ENCODE measurements around the gene EIF4G3.

The EIF4G3 gene

GRCh38 chr1:21124846-21125245 lies 51.9 kb downstream of the EIF4G3 start:
- ChIA-PET CTCF (interaction anchor here (0.9 to 1.8 kb wide), 4 partner anchors 9 to 138 kb away, joined by 3 to 4 read pairs (median 3); no protein-coding TSS in a partner anchor), POLR2A (interaction anchor here (0.6 kb wide), 2 partner anchors 31 to 194 kb away, joined by 4 read pairs; no protein-coding TSS in a partner anchor)
- WGBS (ENCODE audit: insufficient coverage): no CpG with 5 or more reads among the region's 1 CpG
- H3K36me3 ChIP-seq (ENCODE audit: control insufficient read depth in 4 of 4, insufficient read depth in 4 of 4, low read length in 3 of 4): peaks cover 0 to 5% (median 3%) of the 10 kb centered on the region in 4 experiments
- no peaks in the 10 kb centered on the region for H3K27me3 ChIP-seq (replicated peaks in 2 of 5; ENCODE audit: control insufficient read depth in 4 of 5, insufficient read depth in 5 of 5, low read length in 4 of 5)
- peak in 2 of 3 donors; percentile 41 to 61 for DNase-seq
- no peak overlapping the region for H3K4me3 ChIP-seq (ENCODE audit: control insufficient read depth in 1 of 7, extremely low read depth in 1 of 7, insufficient read depth in 4 of 7, low read depth in 2 of 7, low read length in 6 of 7)
- H3K4me1 ChIP-seq (ENCODE audit: control extremely low read depth in 1 of 4, control insufficient read depth in 4 of 4, insufficient read depth in 4 of 4, low read length in 3 of 4): peaks cover 20 to 42% (median 30%) of the 10 kb centered on the region in 4 experiments
- H3K27ac ChIP-seq (ENCODE audit: insufficient read depth in 1 of 2, low read depth in 1 of 2, low read length in 2 of 2, poor library complexity in 1 of 2, severe bottlenecking in 2 of 2): no peak overlapping the region
- H3K9me3 ChIP-seq (ENCODE audit: control extremely low read depth in 1 of 5, control insufficient read depth in 4 of 5, insufficient read depth in 2 of 5, low read depth in 1 of 5, low read length in 4 of 5): no peaks in the 10 kb centered on the region

GRCh38 chr1:21123287-21123948 lies 53.3 kb downstream of the EIF4G3 start:
- Histone ChIP-seq H3K9me3 (ENCODE audit: control extremely low read depth in 1 of 5, control insufficient read depth in 4 of 5, insufficient read depth in 2 of 5, low read depth in 1 of 5, low read length in 4 of 5) (no peaks in the 10 kb centered on the region), H3K4me3 (ENCODE audit: control insufficient read depth in 1 of 7, extremely low read depth in 1 of 7, insufficient read depth in 4 of 7, low read depth in 2 of 7, low read length in 6 of 7) (peak overlapping the region in 4 of 7 experiments; percentile 5 to 48 (median 28)), H3K4me1 (ENCODE audit: control extremely low read depth in 1 of 4, control insufficient read depth in 4 of 4, insufficient read depth in 4 of 4, low read length in 3 of 4) (peaks cover 20 to 42% (median 31%) of the 10 kb centered on the region in 4 experiments), H3K27ac (ENCODE audit: insufficient read depth in 1 of 2, low read depth in 1 of 2, low read length in 2 of 2, poor library complexity in 1 of 2, severe bottlenecking in 2 of 2) (peak overlapping the region in 1 of 2 experiments; percentile 46), H3K27me3 (replicated peaks in 2 of 5; ENCODE audit: control insufficient read depth in 4 of 5, insufficient read depth in 5 of 5, low read length in 4 of 5) (no peaks in the 10 kb centered on the region), H3K36me3 (ENCODE audit: control insufficient read depth in 4 of 4, insufficient read depth in 4 of 4, low read length in 3 of 4) (peaks cover 0 to 5% (median 3%) of the 10 kb centered on the region in 4 experiments)
- WGBS (ENCODE audit: insufficient coverage): 43% methylated on average over 6 of the region's 6 CpGs
- CTCF ChIA-PET: interaction anchor here (1.2 to 1.6 kb wide), 2 partner anchors 21 to 51 kb away, joined by 3 read pairs; no protein-coding TSS in a partner anchor
- DNase-seq: peak; percentile 61 to 85 (median 82)
- POLR2A ChIA-PET: no interaction called here

- Histone ChIP-seq H3K9me3 (ENCODE audit: control extremely low read depth in 1 of 5, control insufficient read depth in 4 of 5, insufficient read depth in 2 of 5, low read depth in 1 of 5, low read length in 4 of 5) (no peaks in the 10 kb centered on the region), H3K27ac (ENCODE audit: insufficient read depth in 1 of 2, low read depth in 1 of 2, low read length in 2 of 2, poor library complexity in 1 of 2, severe bottlenecking in 2 of 2) (no peak overlapping the region), H3K4me3 (ENCODE audit: control insufficient read depth in 1 of 7, extremely low read depth in 1 of 7, insufficient read depth in 4 of 7, low read depth in 2 of 7, low read length in 6 of 7) (no peak overlapping the region), H3K36me3 (ENCODE audit: control insufficient read depth in 4 of 4, insufficient read depth in 4 of 4, low read length in 3 of 4) (peaks cover 0 to 5% (median 3%) of the 10 kb centered on the region in 4 experiments), H3K4me1 (ENCODE audit: control extremely low read depth in 1 of 4, control insufficient read depth in 4 of 4, insufficient read depth in 4 of 4, low read length in 3 of 4) (peaks cover 30 to 54% (median 38%) of the 10 kb centered on the region in 4 experiments), H3K27me3 (replicated peaks in 2 of 5; ENCODE audit: control insufficient read depth in 4 of 5, insufficient read depth in 5 of 5, low read length in 4 of 5) (no peaks in the 10 kb centered on the region)
- 100% methylated on average over 1 of the region's 4 CpGs for WGBS (ENCODE audit: insufficient coverage)
- no peak for DNase-seq
- ChIA-PET POLR2A (no interaction called here), CTCF (interaction anchor here (1.6 kb wide), 1 partner anchor 52 kb away, joined by 3 read pairs; no protein-coding TSS in a partner anchor)
Observed at GRCh38 chr1:21121764-21122471, 54.8 kb downstream of the EIF4G3 start.

DNA sequence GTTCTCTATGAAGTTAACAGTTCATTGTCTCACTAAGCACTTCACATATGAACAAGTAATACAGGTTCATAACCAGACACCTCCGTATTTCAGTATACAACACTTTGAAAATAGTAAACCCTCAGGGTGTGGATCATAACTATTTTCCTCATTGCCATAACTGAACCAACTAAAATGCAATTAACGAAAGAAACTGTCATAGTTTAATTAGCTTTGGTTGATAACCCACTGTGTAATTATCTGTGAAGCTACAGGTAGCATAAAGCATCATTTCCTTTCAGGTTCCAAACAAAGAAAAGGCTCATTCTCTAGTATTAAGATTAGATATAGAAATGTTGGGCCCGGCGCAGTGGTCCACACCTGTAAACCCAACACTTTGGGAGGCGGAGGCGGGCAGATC lies 58.5 kb downstream of the EIF4G3 start:
- Histone ChIP-seq H3K27ac (ENCODE audit: insufficient read depth in 1 of 2, low read depth in 1 of 2, low read length in 2 of 2, poor library complexity in 1 of 2, severe bottlenecking in 2 of 2) (peak overlapping the region in 1 of 2 experiments; percentile 46), H3K27me3 (replicated peaks in 2 of 5; ENCODE audit: control insufficient read depth in 4 of 5, insufficient read depth in 5 of 5, low read length in 4 of 5) (no peaks in the 10 kb centered on the region), H3K9me3 (ENCODE audit: control extremely low read depth in 1 of 5, control insufficient read depth in 4 of 5, insufficient read depth in 2 of 5, low read depth in 1 of 5, low read length in 4 of 5) (no peaks in the 10 kb centered on the region), H3K4me3 (ENCODE audit: control insufficient read depth in 1 of 7, extremely low read depth in 1 of 7, insufficient read depth in 4 of 7, low read depth in 2 of 7, low read length in 6 of 7) (no peak overlapping the region), H3K36me3 (ENCODE audit: control insufficient read depth in 4 of 4, insufficient read depth in 4 of 4, low read length in 3 of 4) (peaks cover 0 to 3% (median under 1%) of the 10 kb centered on the region in 4 experiments), H3K4me1 (ENCODE audit: control extremely low read depth in 1 of 4, control insufficient read depth in 4 of 4, insufficient read depth in 4 of 4, low read length in 3 of 4) (peaks cover 9 to 30% (median 24%) of the 10 kb centered on the region in 4 experiments)
- no peak for DNase-seq
- ChIA-PET POLR2A (interaction anchor here (0.6 to 0.8 kb wide), 3 partner anchors 8 to 645 kb away, joined by 3 to 5 read pairs (median 4); no protein-coding TSS in a partner anchor), CTCF (interaction anchor here (0.9 to 1.2 kb wide), 4 partner anchors 11 to 77 kb away, joined by 3 to 5 read pairs (median 4); no protein-coding TSS in a partner anchor)
- 95% methylated on average over 4 of the region's 6 CpGs for WGBS (ENCODE audit: insufficient coverage)

DNA sequence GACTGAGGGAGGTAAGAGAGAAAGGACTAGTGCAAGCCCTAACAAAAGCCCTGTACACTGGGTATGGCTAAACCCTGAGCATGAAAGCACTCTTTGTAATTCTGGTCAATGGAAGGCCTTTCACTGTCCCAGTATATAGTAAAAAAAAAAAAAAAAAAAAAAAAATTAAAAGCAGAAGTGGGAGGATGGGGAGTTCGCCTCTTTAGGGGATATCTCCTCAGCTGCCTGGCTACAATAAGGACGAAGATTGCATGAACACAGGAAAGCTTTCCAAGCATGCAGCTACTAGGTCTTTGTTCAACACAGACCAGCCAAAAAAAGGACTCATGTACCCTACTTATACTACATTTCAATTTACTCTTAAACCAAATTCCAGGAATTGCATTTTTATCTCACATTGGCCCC lies 59.1 kb downstream of the EIF4G3 start:
- 0% methylated on average over 1 of the region's 2 CpGs for WGBS (ENCODE audit: insufficient coverage)

GRCh38 chr1:21117159-21117558 lies 59.5 kb downstream of the EIF4G3 start:
- Histone ChIP-seq H3K27me3 (replicated peaks in 2 of 5; ENCODE audit: control insufficient read depth in 4 of 5, insufficient read depth in 5 of 5, low read length in 4 of 5) (no peaks in the 10 kb centered on the region), H3K4me1 (ENCODE audit: control extremely low read depth in 1 of 4, control insufficient read depth in 4 of 4, insufficient read depth in 4 of 4, low read length in 3 of 4) (peaks cover 6 to 21% (median 15%) of the 10 kb centered on the region in 4 experiments), H3K36me3 (ENCODE audit: control insufficient read depth in 4 of 4, insufficient read depth in 4 of 4, low read length in 3 of 4) (peaks cover 0 to 3% (median under 1%) of the 10 kb centered on the region in 4 experiments), H3K4me3 (ENCODE audit: control insufficient read depth in 1 of 7, extremely low read depth in 1 of 7, insufficient read depth in 4 of 7, low read depth in 2 of 7, low read length in 6 of 7) (peak overlapping the region in 1 of 7 experiments; percentile 25), H3K9me3 (ENCODE audit: control extremely low read depth in 1 of 5, control insufficient read depth in 4 of 5, insufficient read depth in 2 of 5, low read depth in 1 of 5, low read length in 4 of 5) (no peaks in the 10 kb centered on the region), H3K27ac (ENCODE audit: insufficient read depth in 1 of 2, low read depth in 1 of 2, low read length in 2 of 2, poor library complexity in 1 of 2, severe bottlenecking in 2 of 2) (no peak overlapping the region)
- CTCF ChIA-PET: interaction anchor here (1.0 to 1.4 kb wide), 5 partner anchors 11 to 80 kb away, joined by 3 to 5 read pairs (median 4); no protein-coding TSS in a partner anchor
- no peak for DNase-seq
- WGBS (ENCODE audit: insufficient coverage): no CpG with 5 or more reads among the region's 1 CpG
- POLR2A ChIA-PET: interaction anchor here (0.6 kb wide), 1 partner anchor 32 kb away, joined by 3 read pairs; no protein-coding TSS in a partner anchor

More for the DNA sequence above, 59.1 kb downstream of the EIF4G3 start:
- CTCF ChIA-PET: interaction anchor here (1.0 to 1.4 kb wide), 6 partner anchors 10 to 80 kb away, joined by 3 to 5 read pairs (median 4); no protein-coding TSS in a partner anchor
- Histone ChIP-seq H3K4me1 (ENCODE audit: control extremely low read depth in 1 of 4, control insufficient read depth in 4 of 4, insufficient read depth in 4 of 4, low read length in 3 of 4) (peaks cover 6 to 24% (median 19%) of the 10 kb centered on the region in 4 experiments), H3K36me3 (ENCODE audit: control insufficient read depth in 4 of 4, insufficient read depth in 4 of 4, low read length in 3 of 4) (peaks cover 0 to 3% (median under 1%) of the 10 kb centered on the region in 4 experiments), H3K27ac (ENCODE audit: insufficient read depth in 1 of 2, low read depth in 1 of 2, low read length in 2 of 2, poor library complexity in 1 of 2, severe bottlenecking in 2 of 2) (peak overlapping the region in 1 of 2 experiments; percentile 46), H3K27me3 (replicated peaks in 2 of 5; ENCODE audit: control insufficient read depth in 4 of 5, insufficient read depth in 5 of 5, low read length in 4 of 5) (no peaks in the 10 kb centered on the region), H3K9me3 (ENCODE audit: control extremely low read depth in 1 of 5, control insufficient read depth in 4 of 5, insufficient read depth in 2 of 5, low read depth in 1 of 5, low read length in 4 of 5) (no peaks in the 10 kb centered on the region), H3K4me3 (ENCODE audit: control insufficient read depth in 1 of 7, extremely low read depth in 1 of 7, insufficient read depth in 4 of 7, low read depth in 2 of 7, low read length in 6 of 7) (peak overlapping the region in 2 of 7 experiments; percentile 25 to 38)
- POLR2A ChIA-PET: interaction anchor here (0.7 kb wide), 1 partner anchor 646 kb away, joined by 5 read pairs; no protein-coding TSS in a partner anchor
- DNase-seq: peak in 2 of 3 donors; percentile 46 to 57
